Skeletal muscle tissue (tissue), 4 donors: ENCODE results near the gene MIPOL1. TPM values are rescaled to one million over a fixed set of nuclear protein-coding genes. Genes with fewer than 3 reads are reported as not detected.

Experiments
- H3K27ac ChIP-seq: one replicate; pipeline ENCODE4 v1.7.0; 2013; ENCODE audit warnings: mild to moderate bottlenecking, low read depth, low read length, inconsistent platforms
- H3K27me3 ChIP-seq, 3 donors: one replicate each; pipeline ENCODE4 v1.7.0; 2013; ENCODE audit warnings: low read length in 3 of 3; ENCODE audit not compliant: control insufficient read depth in 3 of 3, insufficient read depth in 3 of 3
- H3K36me3 ChIP-seq, 3 donors: one replicate each; pipeline ENCODE4 v1.7.0; 2013; ENCODE audit warnings: low read length in 3 of 3; ENCODE audit not compliant: control insufficient read depth in 3 of 3, insufficient read depth in 3 of 3
- H3K4me1 ChIP-seq, 3 donors: one replicate each; pipeline ENCODE4 v1.7.0; 2013; ENCODE audit warnings: low read length in 3 of 3, mild to moderate bottlenecking in 3 of 3; ENCODE audit not compliant: control insufficient read depth in 3 of 3, insufficient read depth in 3 of 3
- H3K4me3 ChIP-seq, 3 donors: one replicate each; pipeline ENCODE4 v1.7.0; 2013; ENCODE audit warnings: low read length in 3 of 3
- H3K9ac ChIP-seq, 3 donors: one replicate each; pipeline ENCODE4 v1.7.0; 2013; ENCODE audit warnings: low read length in 3 of 3, mild to moderate bottlenecking in 3 of 3, moderate library complexity in 2 of 3, low read depth in 1 of 3
- H3K9me3 ChIP-seq, 3 donors: one replicate each; pipeline ENCODE4 v1.7.0; 2013; ENCODE audit warnings: low read length in 3 of 3; ENCODE audit not compliant: control insufficient read depth in 3 of 3
- total RNA-seq: library from RNA; depleted of rRNA; stranded (reverse); fragments of >200 nt; gene quantifications from one replicate; pipeline ENCODE4 v1.2.3, GENCODE V29; 2014
- donor health status: Osteomylitis.

MIPOL1 gene
- total RNA-seq, 1 donor from 2014 or later, result 16.7 TPM

- Histone ChIP-seq H3K27ac (no peak overlapping the region), H3K4me1 (no peaks in the 10 kb centered on the region), H3K4me3 (no peak overlapping the region), H3K27me3 (no peaks in the 10 kb centered on the region), H3K36me3 (peaks cover 0 to 4% (median 0%) of the 10 kb centered on the region in 3 donors), H3K9me3 (no peaks in the 10 kb centered on the region), H3K9ac (no peak overlapping the region)
Measured at GRCh38 chr14:37251775-37252174, 54.0 kb downstream of the MIPOL1 start.

- Histone ChIP-seq H3K36me3 (peaks cover 0 to 4% (median 0%) of the 10 kb centered on the region in 3 donors), H3K27me3 (no peaks in the 10 kb centered on the region), H3K4me3 (no peak overlapping the region), H3K4me1 (no peaks in the 10 kb centered on the region), H3K9me3 (no peaks in the 10 kb centered on the region), H3K9ac (no peak overlapping the region), H3K27ac (no peak overlapping the region)
Measured at GRCh38 chr14:37252434-37252833, 54.7 kb downstream of the MIPOL1 start.

GRCh38 chr14:37253905-37254304 lies 56.2 kb downstream of the MIPOL1 start:
- H3K27me3 ChIP-seq, result no peaks in the 10 kb centered on the region
- H3K4me3 ChIP-seq, result no peak overlapping the region
- no peak overlapping the region for H3K27ac ChIP-seq
- no peak overlapping the region for H3K9ac ChIP-seq
- H3K36me3 ChIP-seq, result no peaks in the 10 kb centered on the region
- H3K4me1 ChIP-seq, result no peaks in the 10 kb centered on the region
- H3K9me3 ChIP-seq, result no peaks in the 10 kb centered on the region

GRCh38 chr14:37254411-37254947 lies 56.7 kb downstream of the MIPOL1 start:
- no peak overlapping the region for H3K4me3 ChIP-seq
- H3K27ac ChIP-seq, result no peak overlapping the region
- H3K9me3 ChIP-seq, result no peaks in the 10 kb centered on the region
- no peak overlapping the region for H3K9ac ChIP-seq
- H3K4me1 ChIP-seq, result no peaks in the 10 kb centered on the region
- H3K27me3 ChIP-seq, result no peaks in the 10 kb centered on the region
- no peaks in the 10 kb centered on the region for H3K36me3 ChIP-seq

GRCh38 chr14:37257501-37258070 lies 59.8 kb downstream of the MIPOL1 start:
- Histone ChIP-seq H3K4me3 (no peak overlapping the region), H3K27ac (no peak overlapping the region), H3K4me1 (no peaks in the 10 kb centered on the region), H3K36me3 (no peaks in the 10 kb centered on the region), H3K9ac (no peak overlapping the region), H3K27me3 (no peaks in the 10 kb centered on the region), H3K9me3 (no peaks in the 10 kb centered on the region)

GRCh38 chr14:37262649-37263048 lies 64.9 kb downstream of the MIPOL1 start:
- H3K4me1 ChIP-seq, result no peaks in the 10 kb centered on the region

GRCh38 chr14:37263656-37264236 lies 66.0 kb downstream of the MIPOL1 start:
- Histone ChIP-seq H3K27me3 (no peaks in the 10 kb centered on the region), H3K27ac (no peak overlapping the region), H3K9ac (no peak overlapping the region), H3K36me3 (peaks cover 0 to 2% (median 0%) of the 10 kb centered on the region in 3 donors), H3K4me1 (no peaks in the 10 kb centered on the region), H3K9me3 (no peaks in the 10 kb centered on the region), H3K4me3 (no peak overlapping the region)

More at GRCh38 chr14:37262649-37263048, 64.9 kb downstream of the MIPOL1 start:
- Histone ChIP-seq H3K4me3 (no peak overlapping the region), H3K9ac (no peak overlapping the region), H3K27ac (no peak overlapping the region), H3K36me3 (peaks cover 0 to 2% (median 0%) of the 10 kb centered on the region in 3 donors), H3K27me3 (no peaks in the 10 kb centered on the region), H3K9me3 (no peaks in the 10 kb centered on the region)

GRCh38 chr14:37268788-37269187 lies 71.1 kb downstream of the MIPOL1 start:
- no peak overlapping the region for H3K9ac ChIP-seq
- no peaks in the 10 kb centered on the region for H3K27me3 ChIP-seq
- H3K27ac ChIP-seq, result no peak overlapping the region
- H3K4me3 ChIP-seq, result no peak overlapping the region
- H3K36me3 ChIP-seq, result peaks cover 0 to 7% (median 0%) of the 10 kb centered on the region in 3 donors
- H3K9me3 ChIP-seq, result no peaks in the 10 kb centered on the region
- H3K4me1 ChIP-seq, result no peaks in the 10 kb centered on the region

GRCh38 chr14:37270629-37271028 lies 72.9 kb downstream of the MIPOL1 start:
- Histone ChIP-seq H3K4me3 (no peak overlapping the region), H3K4me1 (no peaks in the 10 kb centered on the region), H3K9me3 (no peaks in the 10 kb centered on the region), H3K27ac (no peak overlapping the region), H3K27me3 (no peaks in the 10 kb centered on the region), H3K9ac (no peak overlapping the region), H3K36me3 (peaks cover 0 to 7% (median 0%) of the 10 kb centered on the region in 3 donors)

- Histone ChIP-seq H3K27ac (no peak overlapping the region), H3K9me3 (no peaks in the 10 kb centered on the region), H3K36me3 (peaks cover 0 to 5% (median 0%) of the 10 kb centered on the region in 3 donors), H3K27me3 (no peaks in the 10 kb centered on the region), H3K4me1 (no peaks in the 10 kb centered on the region), H3K9ac (no peak overlapping the region), H3K4me3 (no peak overlapping the region)
Measured at GRCh38 chr14:37272569-37272968, 74.8 kb downstream of the MIPOL1 start.
